GM21619 (cell line): ENCODE measurements around the gene KHDRBS1.
"Not testable (repeated sequence)": the region's sequence is repeated elsewhere in the genome, so short reads cannot be mapped to it uniquely, and the experiment has no call there.

ENCODE experiments used
- ATAC-seq: cut with Tn5 transposase; IDR thresholded peaks from one replicate; pipeline ENCODE4 v1.9.1; 2021; ENCODE audit not compliant: unreplicated experiment

Gene KHDRBS1, protein sequence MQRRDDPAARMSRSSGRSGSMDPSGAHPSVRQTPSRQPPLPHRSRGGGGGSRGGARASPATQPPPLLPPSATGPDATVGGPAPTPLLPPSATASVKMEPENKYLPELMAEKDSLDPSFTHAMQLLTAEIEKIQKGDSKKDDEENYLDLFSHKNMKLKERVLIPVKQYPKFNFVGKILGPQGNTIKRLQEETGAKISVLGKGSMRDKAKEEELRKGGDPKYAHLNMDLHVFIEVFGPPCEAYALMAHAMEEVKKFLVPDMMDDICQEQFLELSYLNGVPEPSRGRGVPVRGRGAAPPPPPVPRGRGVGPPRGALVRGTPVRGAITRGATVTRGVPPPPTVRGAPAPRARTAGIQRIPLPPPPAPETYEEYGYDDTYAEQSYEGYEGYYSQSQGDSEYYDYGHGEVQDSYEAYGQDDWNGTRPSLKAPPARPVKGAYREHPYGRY

DNA sequence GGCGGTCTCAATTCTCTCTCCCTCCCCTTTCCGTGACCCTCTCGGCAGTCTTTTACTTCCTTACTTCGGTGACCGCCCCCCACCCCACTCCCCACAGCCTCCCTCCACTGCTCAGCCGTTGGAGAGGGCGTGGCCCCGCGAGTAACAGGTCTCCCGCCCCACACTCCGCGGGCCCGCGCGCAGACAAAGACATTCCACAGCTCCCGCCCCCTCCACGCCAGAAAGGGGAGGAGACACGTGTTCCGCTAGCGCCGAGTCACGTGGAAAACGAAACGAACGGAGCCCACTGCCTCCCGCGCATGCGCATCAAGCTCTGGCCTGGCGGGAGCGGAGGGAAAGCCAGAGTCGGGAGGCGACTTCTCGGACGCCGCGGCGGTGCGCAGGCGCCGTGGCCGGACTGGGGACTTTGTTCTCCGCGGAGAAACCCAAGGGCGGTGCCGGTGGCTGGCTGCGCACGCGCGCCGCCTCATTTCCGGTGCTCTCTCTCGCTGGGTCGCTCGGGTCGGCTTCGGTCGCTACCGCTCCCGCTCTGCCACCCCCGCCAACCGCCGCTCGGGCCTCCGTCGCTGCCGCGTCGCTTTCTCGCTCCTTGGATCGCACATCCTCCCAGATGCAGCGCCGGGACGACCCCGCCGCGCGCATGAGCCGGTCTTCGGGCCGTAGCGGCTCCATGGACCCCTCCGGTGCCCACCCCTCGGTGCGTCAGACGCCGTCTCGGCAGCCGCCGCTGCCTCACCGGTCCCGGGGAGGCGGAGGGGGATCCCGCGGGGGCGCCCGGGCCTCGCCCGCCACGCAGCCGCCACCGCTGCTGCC lies at the start of gene KHDRBS1:
KHDRBS1 (plus strand) TSS at position 483 of the 813 bp plus-strand sequence; CDS start at position 611, 128 bp downstream.
- peak; percentile 70 for ATAC-seq

DNA sequence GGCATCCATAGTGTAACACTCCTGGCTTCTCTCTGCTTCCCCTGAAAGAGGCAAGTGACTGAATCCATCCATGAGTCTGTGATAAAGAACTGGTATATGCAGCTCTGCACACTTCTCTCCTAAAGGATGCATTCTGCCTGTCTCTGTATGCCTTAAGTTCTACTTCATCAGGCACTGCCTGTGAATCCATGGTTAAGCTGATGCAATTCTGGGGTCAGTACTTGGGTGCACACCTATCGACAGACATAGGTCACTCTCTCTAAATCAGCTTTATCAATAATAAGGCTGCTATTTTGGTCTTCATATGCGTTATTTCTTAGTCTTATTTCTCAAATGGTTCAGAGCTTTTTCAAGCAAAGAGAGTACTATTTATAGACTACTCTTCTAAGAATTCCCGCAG lies 42.8 kb upstream of the KHDRBS1 start:
- ATAC-seq, result no peak

DNA sequence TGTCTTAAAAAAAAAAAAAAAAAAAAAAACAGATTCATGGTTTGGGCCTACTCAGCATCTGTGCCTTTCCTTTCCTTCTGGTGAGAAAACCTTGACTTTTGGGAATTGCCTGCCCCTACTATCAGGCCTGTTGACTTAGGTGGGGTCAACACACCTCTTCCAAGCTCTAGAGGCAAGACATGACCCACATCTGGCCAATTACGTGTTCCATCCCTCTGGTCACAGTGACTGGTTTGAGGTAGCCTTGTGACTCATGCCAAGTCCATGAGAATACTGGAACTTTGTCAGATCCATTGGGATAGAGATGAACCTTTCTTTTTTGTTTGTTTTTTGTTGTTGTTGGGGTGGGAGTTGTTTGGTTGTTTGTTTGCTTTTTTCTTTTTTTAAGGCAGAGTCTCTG lies 37.3 kb upstream of the KHDRBS1 start:
- no peak for ATAC-seq

DNA sequence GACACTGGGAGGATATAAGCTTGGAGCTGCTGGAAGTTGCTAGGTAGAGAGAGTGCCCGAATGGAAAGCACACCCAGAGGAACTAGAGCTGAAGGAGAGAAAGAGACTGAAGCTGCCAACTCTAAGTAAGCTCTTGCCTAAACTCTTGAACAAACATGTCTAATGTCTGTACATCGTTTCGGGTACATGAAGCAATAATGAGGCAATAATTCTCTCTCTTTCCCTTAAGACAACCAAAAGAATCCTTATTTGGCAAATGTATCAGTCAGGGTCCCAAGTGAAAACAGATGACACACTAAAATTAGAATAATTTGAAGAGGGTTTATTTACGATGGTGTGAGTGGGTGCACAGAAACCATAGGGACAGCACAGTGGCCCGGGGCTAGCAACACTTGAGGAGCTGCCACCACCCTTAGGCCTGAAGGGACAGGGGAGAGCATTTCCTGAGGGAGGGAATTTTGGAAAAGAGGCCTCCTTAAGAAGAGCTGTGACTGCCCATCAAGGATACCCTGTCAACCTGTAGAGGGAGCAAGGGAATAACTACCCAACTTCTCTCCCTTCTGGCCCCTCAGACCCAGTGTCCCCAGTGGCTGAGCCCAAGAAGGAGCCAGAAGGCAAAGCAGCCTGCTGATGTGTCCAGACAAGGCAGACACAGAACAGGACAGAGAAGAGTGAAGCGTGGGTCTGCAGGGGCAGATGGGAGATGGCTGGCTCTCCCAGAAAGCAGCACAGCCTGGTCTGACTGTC lies 36.1 kb upstream of the KHDRBS1 start:
- ATAC-seq, result no peak

DNA sequence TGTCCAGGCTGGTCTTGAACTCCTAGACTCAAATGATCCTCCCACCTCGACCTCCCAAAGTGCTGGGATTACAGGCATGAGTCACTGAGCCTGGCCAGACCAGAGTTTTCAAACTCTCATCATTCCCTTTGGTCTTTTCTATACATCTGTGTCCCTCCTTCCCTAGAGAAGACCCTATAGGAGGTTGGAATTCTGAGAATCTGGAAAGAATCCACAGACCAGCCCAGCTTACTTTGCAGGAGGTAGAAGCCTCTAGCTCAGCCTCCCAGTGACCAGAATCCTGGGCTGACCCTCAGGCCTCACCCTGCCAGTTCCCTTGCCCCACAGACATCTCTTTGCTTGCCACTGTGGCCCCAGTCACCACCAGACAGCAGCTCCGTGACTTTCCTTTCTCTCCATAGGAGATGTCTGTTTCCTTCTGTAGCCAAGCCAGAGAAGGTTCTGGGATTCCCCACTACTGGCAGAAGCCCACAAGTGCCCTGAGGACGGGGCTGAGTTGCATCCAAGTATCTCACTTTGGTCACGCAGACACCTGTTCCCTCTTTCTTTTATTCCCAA lies 34.7 kb upstream of the KHDRBS1 start:
- ATAC-seq, result no peak

DNA sequence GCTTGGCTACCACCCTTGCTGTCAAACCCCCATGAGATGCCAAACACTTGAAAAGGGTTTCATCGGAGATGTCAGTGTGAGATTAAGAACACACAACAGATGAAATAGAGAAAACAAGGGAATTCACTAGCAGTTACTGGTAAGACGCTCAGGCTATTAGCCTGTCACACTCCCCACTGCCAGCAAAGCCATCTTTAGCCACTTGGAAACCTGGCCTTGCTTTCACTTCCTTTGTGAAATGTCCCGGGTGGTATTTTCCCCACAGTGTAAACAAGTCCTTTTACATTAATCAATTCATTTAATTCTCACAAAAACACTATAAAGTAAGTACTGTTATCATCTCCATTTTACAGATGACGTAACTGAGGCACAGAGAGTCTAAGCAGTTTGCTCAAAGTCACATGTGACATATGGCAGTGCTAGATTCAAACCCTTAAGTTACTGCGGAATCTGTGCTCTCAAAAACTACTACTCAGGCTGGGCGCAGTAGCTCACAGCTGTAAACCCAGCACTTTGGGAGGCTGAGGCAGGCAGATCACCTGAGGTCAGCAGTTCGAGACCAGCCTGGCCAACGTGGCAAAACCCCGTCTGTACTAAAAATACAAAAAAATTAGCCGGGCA lies 32.7 kb upstream of the KHDRBS1 start:
- ATAC-seq, result peak; percentile 44

DNA sequence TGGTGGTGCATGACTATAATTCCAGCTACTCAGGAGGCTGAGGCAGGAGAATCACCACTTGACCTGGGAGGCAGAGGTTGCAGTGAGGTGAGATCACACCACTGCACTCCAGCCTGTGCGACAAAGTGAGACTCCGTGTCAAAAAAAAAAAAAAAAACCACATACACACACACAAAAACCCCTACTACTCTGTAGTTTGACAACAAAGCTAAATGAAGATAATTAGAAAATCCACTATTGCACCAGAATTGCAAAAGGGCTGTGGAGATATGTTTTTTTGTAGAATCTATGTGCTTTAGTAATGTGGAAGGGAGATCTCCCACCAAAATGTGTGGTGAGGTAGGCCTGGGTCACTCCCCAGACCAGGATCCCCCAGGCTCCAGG lies 32.2 kb upstream of the KHDRBS1 start:
- no peak for ATAC-seq

DNA sequence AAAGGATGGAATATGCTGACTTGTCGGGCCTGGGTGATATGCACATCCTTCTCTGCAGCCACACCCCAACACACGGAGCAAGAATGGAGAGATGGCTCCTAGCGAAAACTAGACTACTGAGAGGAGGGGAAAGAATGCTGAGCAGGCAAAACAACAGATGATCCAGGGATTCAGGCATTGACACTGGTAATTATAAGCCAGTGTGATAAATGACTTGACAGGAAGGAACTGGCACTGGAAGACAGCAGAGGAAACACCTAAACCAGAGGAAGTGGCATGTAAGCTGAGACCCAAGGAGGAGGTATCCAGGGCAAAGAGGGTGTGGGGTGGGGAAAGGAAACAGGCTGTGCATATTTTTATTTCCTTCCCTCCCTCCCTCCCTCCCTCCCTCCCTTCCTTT lies 31.7 kb upstream of the KHDRBS1 start:
- ATAC-seq, result no peak

DNA sequence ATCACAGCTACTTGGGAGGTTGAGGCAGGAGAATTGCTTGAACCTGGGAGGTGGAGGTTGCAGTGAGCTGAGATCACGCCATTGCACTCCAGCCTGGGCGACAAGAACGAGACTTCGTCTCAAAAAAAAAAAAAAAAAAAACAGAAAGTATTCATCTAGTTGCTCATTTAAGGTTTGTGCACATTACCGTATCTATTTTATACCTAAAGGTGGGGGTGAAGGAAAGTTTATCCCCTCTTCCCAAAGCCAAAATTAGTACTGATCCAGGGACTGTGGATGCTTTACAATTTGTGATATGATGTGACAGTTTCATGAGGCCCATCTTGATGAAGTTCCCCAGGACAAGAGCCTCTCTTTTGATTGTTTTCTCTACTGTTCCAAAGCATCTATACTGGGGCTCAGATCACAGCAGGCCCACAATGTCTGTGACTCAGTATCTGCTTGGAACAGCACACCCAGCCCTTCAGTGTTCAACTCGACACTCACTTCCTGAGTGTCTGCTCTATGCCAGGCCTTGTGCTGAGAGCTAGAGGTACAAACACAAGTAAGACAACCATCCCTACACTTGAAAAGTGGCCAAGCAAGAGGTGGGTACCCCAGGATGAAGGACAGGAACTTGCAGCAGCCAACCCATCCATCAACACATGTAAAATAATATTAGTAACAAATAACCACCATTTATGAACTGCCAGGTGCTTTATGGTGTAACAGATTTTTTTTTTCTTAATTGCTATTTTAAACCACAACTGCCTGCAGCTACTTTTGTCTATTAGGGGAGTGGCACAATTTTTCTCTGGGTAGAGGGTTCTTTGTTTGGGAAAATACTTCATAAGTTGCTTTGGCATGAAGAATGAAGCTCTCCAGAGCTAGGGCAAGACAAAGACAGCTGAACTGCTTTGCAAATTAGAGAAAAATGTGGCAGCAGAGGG lies 29.0 kb upstream of the KHDRBS1 start:
- no peak for ATAC-seq

DNA sequence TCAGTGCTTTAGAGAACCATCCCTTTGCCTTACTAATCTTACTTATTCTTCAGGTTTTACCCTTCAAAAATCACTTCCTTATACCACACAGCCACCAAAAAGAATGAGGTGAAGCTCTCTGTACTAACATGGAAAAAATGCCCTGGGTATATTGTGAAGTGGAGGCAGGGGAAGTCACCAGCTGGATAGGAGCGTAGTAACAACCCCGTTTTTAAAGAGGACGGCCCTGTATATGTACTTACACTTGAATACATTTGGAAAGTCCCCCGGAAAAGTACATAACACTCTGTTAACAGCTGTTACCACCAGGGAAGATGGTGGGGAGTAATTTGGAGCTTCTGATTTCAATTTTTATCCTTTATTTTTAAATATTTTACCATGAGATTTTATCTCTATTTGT lies 28.2 kb upstream of the KHDRBS1 start:
- ATAC-seq, result no peak

DNA sequence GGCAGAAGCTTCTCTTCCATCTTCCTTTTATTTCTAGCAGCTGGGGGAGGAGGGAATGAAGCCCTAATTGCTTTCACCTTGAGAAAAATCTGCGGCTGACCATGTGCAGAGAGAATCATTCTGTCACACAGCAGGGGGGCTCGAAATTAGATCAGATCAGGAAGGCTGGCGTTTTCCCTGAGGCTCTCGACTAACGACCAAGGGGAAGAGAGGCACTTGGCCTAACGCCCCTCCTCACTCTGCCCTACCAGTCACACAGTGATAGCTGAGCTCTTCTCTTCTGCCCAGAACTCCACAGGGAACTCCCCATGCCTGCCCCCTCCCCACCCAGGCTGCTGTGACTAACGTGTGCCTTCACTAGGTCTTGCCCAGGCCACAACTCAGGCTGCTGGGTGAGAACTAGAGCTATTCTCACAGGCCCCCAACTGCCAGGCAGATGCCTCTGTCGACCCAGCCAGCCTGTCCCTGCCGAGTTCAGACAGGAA lies 26.5 kb upstream of the KHDRBS1 start:
- ATAC-seq, result no peak

DNA sequence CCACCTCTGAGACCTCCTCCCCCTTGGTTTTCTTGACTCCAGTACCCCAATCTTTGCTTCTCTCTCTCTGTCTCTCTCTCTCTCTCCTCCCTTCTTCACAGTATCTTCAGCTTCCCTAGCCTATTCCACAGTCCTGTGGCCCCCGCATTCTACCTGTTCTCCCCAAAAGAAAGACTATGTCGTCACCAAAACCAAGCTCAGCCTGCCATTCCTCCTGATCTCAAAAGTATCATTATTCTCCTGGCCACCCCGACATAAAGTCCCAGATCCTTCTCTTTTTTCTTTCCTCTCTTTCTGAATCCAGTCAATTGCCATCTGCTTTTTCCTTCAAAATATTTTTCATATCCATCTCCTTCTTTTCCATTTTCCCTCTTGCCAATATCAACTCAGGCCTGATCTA lies 23.7 kb upstream of the KHDRBS1 start:
- ATAC-seq, result no peak

DNA sequence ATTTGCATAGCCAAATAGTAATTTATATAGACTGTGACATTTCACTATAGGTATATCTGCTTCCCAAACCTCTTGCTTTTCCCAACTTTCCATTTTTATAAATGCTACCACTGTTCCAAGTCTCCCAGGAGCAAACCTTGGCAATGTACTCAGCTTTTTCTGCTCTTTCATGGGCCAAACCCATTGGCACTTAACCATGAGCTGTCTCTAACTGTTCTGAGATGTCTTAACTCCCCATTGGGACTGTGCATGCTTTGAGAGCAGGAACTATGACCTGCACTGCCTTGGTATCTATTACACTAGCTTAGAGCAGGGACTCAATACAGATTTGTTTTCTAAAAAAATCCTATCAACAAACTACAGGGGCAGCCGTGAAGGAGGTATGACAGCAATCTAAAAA lies 22.5 kb upstream of the KHDRBS1 start:
- no peak for ATAC-seq

DNA sequence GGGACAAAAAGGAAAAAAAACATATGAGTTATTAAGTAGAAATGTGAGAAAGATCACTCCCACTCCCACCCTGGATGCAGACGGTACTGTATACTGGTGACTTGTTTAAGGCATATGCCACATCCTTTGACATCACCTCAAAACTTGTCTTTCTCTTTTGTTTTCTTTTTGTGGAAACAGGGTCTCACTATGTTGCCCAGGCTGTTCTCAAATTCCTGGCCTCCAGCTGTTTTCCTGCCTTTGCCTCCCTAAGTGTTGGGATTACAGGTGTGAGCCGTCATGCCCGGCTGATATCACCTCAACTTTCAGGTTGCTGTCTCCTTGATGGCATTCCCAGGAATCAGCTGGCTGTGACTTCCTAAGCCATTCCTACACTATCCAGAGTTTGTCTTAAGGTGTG lies 18.4 kb upstream of the KHDRBS1 start:
- no peak for ATAC-seq

DNA sequence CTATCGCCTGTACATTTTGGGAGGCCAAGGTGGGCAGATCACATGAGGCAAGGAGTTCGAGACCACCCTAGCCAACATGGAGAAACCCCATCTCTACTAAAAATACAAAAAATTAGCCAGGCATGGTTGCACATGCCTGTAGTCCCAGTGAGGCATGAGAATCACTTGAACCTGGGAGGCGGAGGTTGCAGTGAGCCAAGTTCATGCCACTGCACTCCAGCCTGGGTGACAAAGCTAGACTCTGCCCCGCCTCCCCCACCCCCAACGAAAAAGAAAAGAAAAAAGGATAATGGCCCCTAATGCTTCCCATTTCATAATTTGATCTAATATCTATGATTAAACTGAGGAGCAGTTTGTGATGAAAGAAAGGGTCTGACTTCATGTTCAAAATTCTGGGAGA lies 17.5 kb upstream of the KHDRBS1 start:
- not testable (repeated sequence) for ATAC-seq

DNA sequence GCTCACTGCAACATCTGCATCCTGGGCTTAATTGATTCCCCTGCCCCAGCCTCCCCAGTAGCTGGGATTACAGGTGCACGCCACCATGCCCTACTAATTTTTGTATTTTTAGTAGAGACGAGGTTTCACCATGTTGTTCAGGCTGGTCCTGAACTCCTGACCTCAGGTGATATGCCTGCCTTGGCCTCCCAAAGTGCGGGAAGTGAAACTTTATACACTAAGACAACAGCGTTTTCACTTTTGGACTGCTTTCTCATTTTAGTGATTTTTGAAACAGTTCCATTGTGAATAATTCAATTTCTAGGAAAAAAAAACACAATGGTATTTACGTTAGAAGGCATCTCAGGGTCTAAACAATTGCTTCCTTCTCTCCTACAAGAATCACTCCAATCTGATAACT lies 11.8 kb upstream of the KHDRBS1 start:
- ATAC-seq, result no peak

DNA sequence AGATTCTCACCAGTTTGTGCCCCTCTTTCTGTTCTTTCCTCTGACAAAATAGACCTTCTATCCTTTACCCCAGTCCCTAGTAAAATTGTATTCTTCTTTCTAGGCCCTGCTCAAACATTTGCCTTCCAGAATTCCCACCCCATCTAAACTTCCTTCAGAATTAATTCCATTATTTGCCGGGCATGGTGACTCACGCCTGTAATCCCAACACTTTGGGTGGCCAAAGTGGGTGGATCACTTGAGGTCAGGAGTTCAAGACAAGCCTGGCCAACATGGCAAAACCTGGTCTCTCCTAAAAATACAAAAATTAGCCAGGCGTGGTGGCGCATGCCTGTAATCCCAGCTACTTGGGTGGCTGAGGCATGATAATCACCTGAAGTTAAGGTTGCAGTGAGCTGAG lies 11.4 kb upstream of the KHDRBS1 start:
- not testable (repeated sequence) for ATAC-seq

DNA sequence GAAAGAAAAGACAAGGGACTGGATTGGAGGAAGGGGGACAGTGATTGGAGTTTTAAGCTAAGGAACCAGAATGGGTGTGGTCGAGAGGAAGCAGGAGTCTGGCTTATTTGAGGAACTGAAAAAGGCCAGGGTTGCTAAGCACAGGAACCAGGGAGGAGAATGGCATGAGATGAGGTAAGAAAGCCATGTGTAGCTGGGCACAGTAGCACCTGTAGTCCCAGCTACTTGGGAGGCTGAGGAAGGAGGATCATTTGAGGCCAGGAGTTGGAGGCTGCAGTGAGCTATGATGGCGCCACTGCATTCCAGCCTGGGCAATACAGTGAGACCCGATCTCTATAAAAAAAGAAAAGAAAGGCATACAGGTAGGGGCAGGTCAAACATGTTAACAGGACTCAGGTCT lies 8.1 kb upstream of the KHDRBS1 start:
- no peak for ATAC-seq

DNA sequence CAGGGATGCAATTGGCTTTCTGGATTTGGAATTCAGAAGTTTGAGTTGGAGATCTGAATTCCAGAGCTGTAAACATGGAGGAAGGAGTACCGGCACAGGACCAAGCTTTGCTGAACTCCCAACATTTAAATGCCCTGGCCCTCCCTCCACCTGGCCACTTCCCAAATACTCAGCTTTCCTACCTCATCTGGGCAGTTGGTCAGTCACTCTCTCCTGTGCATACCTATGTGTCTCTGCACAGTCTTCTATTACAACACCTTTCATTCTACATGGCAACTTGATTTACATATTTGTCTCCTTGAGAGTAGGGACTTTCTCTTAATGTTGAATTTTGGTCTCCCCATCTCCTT lies 6.1 kb upstream of the KHDRBS1 start:
- ATAC-seq, result no peak

DNA sequence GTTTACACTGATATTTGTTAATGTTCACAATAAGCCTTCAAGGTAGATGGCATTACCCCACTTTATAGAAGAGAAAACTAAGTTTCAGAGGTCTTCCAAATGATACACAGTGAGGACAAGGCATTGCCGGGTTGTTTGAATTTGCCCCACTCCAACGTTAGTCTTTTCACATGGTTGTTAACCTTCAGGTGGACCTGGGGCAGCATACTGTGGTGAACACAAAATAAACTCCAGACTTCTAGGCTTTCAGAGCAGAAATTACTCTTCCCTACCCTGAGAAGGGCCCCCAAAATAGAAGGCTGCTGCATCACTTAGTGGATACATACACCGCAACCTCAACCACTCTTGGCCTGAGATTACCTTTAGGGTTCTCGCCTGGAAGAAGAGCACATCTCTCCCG lies 3.4 kb upstream of the KHDRBS1 start:
- no peak for ATAC-seq
